Measurements from ENCODE around the gene SYCE3. TPM values are rescaled to one million over a fixed set of nuclear protein-coding genes. Genes with fewer than 3 reads are reported as not detected.
A peak's percentile ranks its signal among the peaks of the same experiment; 100 is the strongest.

SYCE3 gene
- total RNA-seq, 1 experiment from 2014 or later = not detected

GRCh38 chr22:50508897-50509296, 53.8 kb downstream of the SYCE3 start:
- H3K27ac ChIP-seq = peak overlapping the region; percentile 97
- H3K9me3 ChIP-seq (replicated peaks) = no peaks in the 10 kb centered on the region
- peaks cover 22% of the 10 kb centered on the region for H3K4me1 ChIP-seq (replicated peaks)
- no peak for DNase-seq (ENCODE audit: low read depth in 1 of 2, low spot score in 2 of 2)
- peak overlapping the region; percentile 92 for H3K4me3 ChIP-seq
- peaks cover 51% of the 10 kb centered on the region for H3K36me3 ChIP-seq
- H3K27me3 ChIP-seq (replicated peaks) = no peaks in the 10 kb centered on the region

- peak within 1 kb of the TSS; percentile 92 for H3K4me3 ChIP-seq
- peaks cover 56% of the 10 kb centered on the region for H3K36me3 ChIP-seq
- DNase-seq (ENCODE audit: low read depth in 1 of 2, low spot score in 2 of 2) = peak; percentile 94 to 96
- peak within 1 kb of the TSS; percentile 97 for H3K27ac ChIP-seq
- H3K4me1 ChIP-seq (replicated peaks) = peaks cover 22% of the 10 kb centered on the region
- no peaks in the 10 kb centered on the region for H3K27me3 ChIP-seq (replicated peaks)
- H3K9me3 ChIP-seq (replicated peaks) = no peaks in the 10 kb centered on the region
These were observed 54.5 kb downstream of the SYCE3 start, which contains the start of gene NCAPH2 for GRCh38 chr22:50507991-50508884. TSS of gene NCAPH2 (plus strand) at chr22:50508224. CDS start at chr22:50508338, 114 bp downstream.

GRCh38 chr22:50507421-50507990, 55.2 kb downstream of the SYCE3 start, which contains the start of gene LMF2:
TSS of gene LMF2 (minus strand) at chr22:50507702. CDS start at chr22:50507675, 27 bp downstream.
- Histone ChIP-seq H3K4me1 (replicated peaks) (peaks cover 22% of the 10 kb centered on the region), H3K36me3 (peaks cover 57% of the 10 kb centered on the region), H3K9me3 (replicated peaks) (no peaks in the 10 kb centered on the region), H3K27me3 (replicated peaks) (no peaks in the 10 kb centered on the region), H3K27ac (peak within 1 kb of the TSS; percentile 97), H3K4me3 (peak within 1 kb of the TSS; percentile 92)
- peak; percentile 71 to 82 for DNase-seq (ENCODE audit: low read depth in 1 of 2, low spot score in 2 of 2)

DNA sequence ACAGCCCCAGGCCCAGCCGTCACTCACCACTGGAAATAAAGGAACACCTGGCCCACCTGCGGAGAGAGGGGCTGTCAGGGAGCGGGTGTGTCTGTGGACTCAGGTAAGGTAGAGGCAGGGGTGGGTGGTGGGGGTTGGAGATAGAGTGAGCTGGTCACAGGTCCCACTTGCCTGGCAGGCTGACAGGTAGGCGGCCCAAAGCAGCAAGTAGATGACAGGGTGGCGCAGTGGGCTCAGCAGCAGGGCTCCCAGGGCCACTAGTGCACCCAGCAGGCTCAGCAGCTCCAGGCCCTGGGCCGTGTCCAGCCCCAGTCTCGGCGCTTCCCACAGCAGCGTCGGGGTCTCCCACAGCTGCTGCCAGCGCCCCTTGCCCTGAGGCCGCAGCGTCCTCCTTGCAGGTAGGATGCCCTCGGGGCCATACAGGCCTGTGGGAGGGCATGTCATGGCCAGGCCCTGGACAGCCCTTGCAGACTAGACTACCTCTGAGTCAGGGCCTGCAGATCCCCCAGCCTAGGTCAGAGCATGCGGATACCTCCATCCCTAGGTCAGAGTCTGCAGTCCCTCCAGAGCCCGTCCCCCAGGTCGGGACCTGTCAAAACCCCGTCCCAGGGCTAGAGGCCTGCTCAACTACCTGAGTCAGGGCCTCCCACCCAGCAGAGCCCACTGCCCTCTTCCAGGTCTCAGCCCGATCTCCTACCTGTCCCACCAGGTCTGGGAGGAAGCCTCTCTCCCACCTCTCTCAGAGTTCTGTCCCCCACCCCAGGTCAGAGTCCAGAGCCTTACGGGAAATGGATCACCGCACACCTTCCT, 55.9 kb downstream of the SYCE3 start:
- peak overlapping the region; percentile 82 for H3K4me3 ChIP-seq
- H3K9me3 ChIP-seq (replicated peaks) = no peaks in the 10 kb centered on the region
- H3K36me3 ChIP-seq = peaks cover 56% of the 10 kb centered on the region
- peak in 1 of 2 experiments; percentile 44 for DNase-seq (ENCODE audit: low read depth in 1 of 2, low spot score in 2 of 2)
- peaks cover 22% of the 10 kb centered on the region for H3K4me1 ChIP-seq (replicated peaks)
- no peaks in the 10 kb centered on the region for H3K27me3 ChIP-seq (replicated peaks)
- H3K27ac ChIP-seq = peak overlapping the region; percentile 59

DNA sequence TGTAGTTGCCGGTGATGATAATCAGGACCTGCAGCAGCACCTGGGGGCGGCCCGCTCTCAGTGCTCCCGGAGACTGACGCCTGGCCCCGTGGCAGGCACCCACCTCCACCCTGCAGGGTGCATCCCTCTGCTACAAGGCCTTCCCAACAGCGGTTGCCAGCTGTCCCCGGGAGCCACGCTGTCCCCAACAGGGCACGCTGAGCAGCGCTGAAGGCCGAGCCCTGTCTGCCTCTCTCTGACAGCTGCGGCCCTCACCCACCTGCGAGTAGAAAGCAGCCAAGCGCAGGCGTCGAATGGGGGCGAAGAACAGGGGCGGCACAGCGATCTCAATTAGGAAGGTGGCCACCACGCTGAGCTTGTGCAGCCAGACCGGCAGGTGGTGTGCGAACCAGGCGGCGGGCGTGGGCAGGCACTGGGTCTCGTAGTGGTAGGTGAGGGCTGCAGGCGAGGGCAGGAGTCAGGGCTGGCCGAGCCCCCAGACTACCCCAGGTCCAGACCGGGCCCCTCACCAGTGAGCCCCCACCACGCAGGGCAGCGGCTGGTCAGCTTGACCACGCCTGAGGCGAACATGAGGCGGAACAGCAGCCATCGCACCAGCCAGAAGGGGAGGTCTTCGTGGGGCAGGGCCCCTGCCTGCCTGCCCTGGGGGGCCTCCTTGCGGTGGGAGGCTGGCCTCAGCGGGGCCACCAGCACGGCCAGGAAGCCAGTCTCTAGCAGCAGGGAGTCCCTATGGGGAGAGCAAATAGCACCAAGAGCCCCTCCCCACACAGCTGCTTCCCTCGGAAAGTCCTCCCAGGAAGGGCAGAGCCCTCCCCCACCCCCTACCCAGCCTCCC, 56.7 kb downstream of the SYCE3 start:
- peak in 1 of 2 experiments; percentile 43 for DNase-seq (ENCODE audit: low read depth in 1 of 2, low spot score in 2 of 2)
- peak overlapping the region; percentile 82 for H3K4me3 ChIP-seq
- peaks cover 22% of the 10 kb centered on the region for H3K4me1 ChIP-seq (replicated peaks)
- no peak overlapping the region for H3K27ac ChIP-seq
- H3K36me3 ChIP-seq = peaks cover 54% of the 10 kb centered on the region
- H3K27me3 ChIP-seq (replicated peaks) = no peaks in the 10 kb centered on the region
- no peaks in the 10 kb centered on the region for H3K9me3 ChIP-seq (replicated peaks)

- no peak overlapping the region for H3K27ac ChIP-seq
- DNase-seq (ENCODE audit: low read depth in 1 of 2, low spot score in 2 of 2) = peak in 1 of 2 experiments; percentile 39
- H3K4me3 ChIP-seq = no peak overlapping the region
- H3K27me3 ChIP-seq (replicated peaks) = no peaks in the 10 kb centered on the region
- H3K4me1 ChIP-seq (replicated peaks) = peaks cover 22% of the 10 kb centered on the region
- H3K9me3 ChIP-seq (replicated peaks) = no peaks in the 10 kb centered on the region
- peaks cover 52% of the 10 kb centered on the region for H3K36me3 ChIP-seq
These were observed 57.4 kb downstream of the SYCE3 start for GRCh38 chr22:50505276-50505775.

DNA sequence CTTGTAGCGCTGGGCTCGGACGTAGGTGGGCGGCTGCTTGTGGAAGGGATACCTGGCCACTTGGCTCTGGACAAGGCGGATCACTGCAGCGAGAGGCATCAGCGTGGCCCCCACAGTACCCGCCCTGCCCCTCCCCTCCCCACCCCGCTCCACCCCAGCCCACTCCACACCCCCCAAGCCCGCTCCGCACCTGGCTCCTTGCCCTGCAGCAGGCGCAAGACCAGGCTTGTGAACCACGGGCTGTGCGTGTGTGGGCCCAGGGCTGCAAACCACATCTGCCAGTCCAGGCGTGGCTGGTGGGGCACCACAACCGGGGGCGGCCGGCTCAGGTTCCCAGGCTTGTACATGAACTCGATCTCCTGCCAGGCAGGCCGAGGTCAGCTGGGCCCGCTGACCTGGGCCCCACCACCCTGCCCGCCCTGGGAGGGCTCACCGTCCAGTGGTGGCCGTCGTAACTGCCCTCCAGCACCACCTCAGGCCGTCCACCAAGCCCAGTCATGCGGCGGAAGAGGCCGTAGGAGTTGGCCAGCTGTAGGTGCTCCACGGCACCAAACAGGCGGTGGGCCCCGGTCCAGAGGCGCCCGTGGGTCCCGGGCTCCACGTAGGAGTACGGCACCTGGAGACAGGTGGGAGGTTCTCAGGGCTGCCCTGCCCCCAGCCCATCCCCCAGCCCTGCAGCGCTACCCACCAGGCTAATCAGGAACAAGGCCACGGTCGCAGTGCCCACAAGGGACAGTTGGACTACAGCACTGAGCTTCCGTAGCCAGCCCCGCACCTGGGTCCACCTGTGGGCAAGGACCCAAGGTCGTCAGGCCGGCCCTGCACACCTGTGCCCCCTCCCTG, 58.1 kb downstream of the SYCE3 start:
- no peak overlapping the region for H3K4me3 ChIP-seq
- no peaks in the 10 kb centered on the region for H3K27me3 ChIP-seq (replicated peaks)
- H3K4me1 ChIP-seq (replicated peaks) = peaks cover 21% of the 10 kb centered on the region
- DNase-seq (ENCODE audit: low read depth in 1 of 2, low spot score in 2 of 2) = peak in 1 of 2 experiments; percentile 44
- peaks cover 49% of the 10 kb centered on the region for H3K36me3 ChIP-seq
- H3K27ac ChIP-seq = no peak overlapping the region
- H3K9me3 ChIP-seq (replicated peaks) = no peaks in the 10 kb centered on the region

- no peaks in the 10 kb centered on the region for H3K9me3 ChIP-seq (replicated peaks)
- no peak overlapping the region for H3K27ac ChIP-seq
- peak in 1 of 2 experiments; percentile 47 for DNase-seq (ENCODE audit: low read depth in 1 of 2, low spot score in 2 of 2)
- H3K36me3 ChIP-seq = peaks cover 45% of the 10 kb centered on the region
- no peak overlapping the region for H3K4me3 ChIP-seq
- H3K4me1 ChIP-seq (replicated peaks) = peaks cover 12% of the 10 kb centered on the region
- no peaks in the 10 kb centered on the region for H3K27me3 ChIP-seq (replicated peaks)
These were observed 59.1 kb downstream of the SYCE3 start for GRCh38 chr22:50503475-50504145.

DNA sequence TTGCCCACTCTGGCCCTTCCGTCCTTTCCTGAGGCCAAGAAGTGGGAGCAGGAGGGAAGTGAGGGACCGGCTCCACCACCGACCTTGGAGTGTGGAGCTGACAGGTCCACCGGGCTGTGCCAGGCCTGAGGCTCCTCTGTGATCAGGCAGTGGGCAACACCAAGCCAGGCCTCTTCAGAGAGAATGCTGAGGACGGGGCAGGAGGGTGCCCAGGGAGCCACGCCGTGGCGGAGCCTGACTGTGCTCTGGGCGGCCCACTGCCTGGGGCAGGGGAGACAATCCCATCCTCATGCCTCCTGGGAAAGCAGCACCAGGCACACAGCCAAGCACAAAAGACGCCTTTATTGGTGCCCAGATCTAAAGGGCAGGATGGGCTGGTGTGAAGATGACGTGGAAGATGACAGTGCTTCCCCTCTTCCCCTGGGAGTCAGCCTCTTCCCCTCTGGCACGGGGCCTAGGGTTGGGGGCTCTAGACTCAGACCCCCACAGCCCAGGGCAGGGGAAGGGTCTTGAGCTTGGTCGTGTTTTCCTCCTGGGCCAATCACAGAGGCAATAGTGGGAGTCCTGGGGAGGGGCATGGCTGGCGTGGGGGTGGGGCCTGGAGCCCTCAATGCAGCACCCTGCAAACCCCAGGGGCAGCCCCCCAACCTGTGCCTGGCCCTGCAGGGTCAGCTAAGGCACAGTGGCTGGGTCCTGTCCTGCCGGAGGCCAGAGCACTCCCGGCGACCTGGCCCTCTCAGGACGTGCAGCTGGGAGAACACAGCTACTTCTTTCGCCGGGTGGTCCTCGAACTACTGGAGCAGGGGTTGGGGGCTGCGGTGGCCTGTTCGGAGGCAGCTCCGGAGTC, 59.9 kb downstream of the SYCE3 start:
- H3K4me1 ChIP-seq (replicated peaks) = peaks cover 10% of the 10 kb centered on the region; the same call in 1 of the 2 replicates
- H3K36me3 ChIP-seq = peaks cover 43% of the 10 kb centered on the region
- no peak overlapping the region for H3K27ac ChIP-seq
- no peak overlapping the region for H3K4me3 ChIP-seq
- DNase-seq (ENCODE audit: low read depth in 1 of 2, low spot score in 2 of 2) = no peak
- H3K9me3 ChIP-seq (replicated peaks) = no peaks in the 10 kb centered on the region
- no peaks in the 10 kb centered on the region for H3K27me3 ChIP-seq (replicated peaks)

DNA sequence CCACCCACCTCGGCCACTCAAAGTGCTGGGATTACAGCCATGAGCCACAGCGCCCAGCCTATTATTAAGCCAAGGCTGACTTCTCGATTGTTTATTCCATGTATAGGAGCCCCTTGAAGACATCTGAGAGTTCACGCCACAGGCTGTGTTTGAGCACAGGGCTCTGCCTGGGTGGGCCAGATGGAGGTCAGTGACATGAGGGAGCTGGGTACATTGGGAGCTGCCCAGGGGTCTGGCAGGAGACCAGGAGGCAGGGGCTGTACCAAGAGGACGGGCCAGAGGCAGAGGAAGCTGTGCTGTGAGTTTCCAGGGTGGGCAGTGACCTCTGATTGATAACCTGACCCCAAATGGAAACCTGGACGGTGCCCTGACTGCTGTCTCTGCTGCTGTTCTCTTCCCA, 60.6 kb downstream of the SYCE3 start:
- no peak for DNase-seq (ENCODE audit: low read depth in 1 of 2, low spot score in 2 of 2)
- Histone ChIP-seq H3K27me3 (replicated peaks) (no peaks in the 10 kb centered on the region), H3K9me3 (replicated peaks) (no peaks in the 10 kb centered on the region)

More for the DNA sequence above, 60.6 kb downstream of the SYCE3 start:
- Histone ChIP-seq H3K27ac (no peak overlapping the region), H3K4me3 (no peak overlapping the region), H3K4me1 (replicated peaks) (peaks cover 10% of the 10 kb centered on the region; the same call in 1 of the 2 replicates), H3K36me3 (peaks cover 39% of the 10 kb centered on the region)

Measured in SJSA1 (cell line).